Measurements from ENCODE around the gene ATG3.
"Not testable (repeated sequence)": the region's sequence is repeated elsewhere in the genome, so short reads cannot be mapped to it uniquely, and the experiment has no call there.

Gene ATG3

DNA sequence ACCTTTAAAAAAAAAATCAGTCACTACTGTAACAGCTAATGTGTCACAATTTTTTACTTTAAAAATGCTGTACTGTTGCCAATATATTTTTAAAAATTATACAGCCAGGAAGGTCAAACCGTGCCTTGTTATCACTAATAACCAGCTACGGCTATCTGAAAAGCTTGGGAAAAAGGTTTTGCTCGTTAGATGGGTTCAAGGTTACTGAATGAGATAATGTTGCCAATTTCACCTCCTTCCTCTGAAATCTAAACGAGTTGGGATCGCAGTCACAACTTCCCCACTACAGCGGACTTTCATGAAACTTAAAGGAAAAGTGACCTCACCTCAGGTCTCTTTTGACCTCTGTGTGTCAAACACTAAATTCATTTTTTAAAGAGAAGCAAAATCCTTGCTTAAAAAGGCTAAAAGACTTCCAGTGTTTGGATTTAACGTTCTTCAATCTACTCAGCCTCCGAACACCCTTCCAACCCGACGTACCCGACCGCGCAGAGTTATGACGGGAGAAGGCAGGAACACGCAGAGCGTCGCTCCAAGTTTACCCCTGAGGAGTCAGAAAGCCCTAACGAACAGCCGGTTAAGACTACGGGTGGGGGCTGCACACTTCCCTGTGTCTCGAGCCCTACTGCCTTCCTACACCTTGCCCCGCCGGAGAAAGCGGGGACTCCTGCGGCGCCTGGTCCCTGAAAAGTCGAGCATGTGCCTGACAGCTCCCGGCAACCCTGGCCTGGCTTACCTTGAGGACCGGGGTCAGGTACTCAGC lies 860 bp downstream of the ATG3 start:
- DNase-seq, result peak in 6 of 14 donors; percentile 46 to 83 (median 73)

DNA sequence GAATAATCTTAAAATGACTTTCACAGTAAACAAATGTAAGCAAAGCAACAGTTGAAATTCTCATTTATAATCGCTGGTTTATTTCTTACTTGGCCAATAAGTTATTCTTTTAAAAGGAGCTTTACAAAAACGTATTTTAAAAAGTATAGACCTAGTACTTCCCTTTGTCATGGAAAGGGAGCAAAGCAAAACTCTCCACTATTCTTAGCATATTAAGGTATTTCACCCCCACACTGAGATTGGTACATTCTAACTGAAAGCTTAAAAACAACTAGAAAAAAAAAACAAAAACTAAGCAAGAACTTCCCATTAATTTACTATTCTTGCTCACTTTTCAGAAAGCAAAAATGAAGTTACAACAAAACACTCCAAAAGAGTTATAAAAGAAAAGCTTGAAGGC lies 1.5 kb downstream of the ATG3 start:
- no peak for DNase-seq

DNA sequence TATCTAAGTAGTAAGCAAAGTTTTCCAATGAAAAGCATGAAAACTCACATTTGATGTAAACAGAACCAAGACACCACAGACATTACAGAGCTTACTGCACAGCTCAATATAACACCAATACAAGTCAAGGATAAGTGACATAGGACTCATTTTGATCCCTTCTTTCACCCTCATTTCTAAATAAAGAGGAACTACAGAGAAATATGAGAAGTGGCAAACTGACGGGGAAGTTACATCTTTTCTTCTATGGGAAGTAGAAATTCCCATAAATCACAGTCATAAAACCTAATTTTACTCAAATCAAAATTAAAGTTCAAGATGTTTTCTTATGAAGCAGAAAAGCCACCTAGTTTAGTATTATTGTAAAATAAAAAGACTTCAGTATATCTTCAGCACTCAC lies 3.8 kb downstream of the ATG3 start:
- no peak for DNase-seq

DNA sequence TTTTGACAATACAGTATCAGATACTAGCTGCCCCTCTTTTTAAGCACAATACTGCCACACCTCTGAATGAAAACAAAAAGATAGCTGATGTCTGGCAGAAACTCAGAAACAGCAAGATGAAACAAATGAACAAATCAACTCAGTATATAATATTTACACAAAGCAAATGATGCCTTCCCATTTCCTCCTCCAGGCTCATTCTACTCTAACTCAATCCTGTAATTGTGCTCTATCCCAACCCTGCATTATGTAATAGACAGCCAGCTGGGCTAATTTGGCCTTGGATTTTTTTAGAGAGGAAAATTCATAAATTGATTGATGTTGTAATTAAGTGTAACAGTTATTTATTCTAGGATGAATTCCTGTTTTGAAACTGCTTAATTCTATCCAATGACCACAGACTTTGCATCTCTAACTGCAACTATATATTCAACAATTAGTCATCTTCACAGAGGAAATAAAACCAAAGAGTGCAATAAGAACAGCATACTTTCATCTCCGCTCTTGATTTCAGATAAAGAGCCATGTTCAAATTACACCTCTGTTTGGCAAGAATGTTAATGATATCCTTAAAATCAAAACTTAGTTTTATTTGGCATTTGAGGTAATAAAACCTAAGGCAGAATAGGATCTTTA lies 6.1 kb downstream of the ATG3 start:
- DNase-seq, result no peak

DNA sequence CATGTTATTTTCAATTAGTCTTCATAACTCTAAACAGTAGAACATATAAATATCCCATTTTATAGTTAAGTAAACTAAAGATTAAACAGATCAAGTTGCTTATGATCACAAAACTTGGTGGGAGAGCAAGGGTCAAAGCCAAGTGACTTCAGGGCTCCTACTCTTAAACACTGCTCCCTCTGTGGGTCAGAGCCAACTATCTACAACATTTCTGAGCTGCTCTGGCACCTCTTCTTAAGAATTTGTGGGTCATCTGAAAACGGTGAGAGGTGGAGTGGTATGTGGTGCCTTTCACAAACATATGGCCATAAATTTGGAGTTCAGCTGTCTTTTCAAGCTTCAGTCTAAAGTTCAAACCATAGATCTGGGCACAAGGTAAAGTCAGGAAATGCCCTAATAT lies 10.9 kb downstream of the ATG3 start:
- DNase-seq, result no peak

DNA sequence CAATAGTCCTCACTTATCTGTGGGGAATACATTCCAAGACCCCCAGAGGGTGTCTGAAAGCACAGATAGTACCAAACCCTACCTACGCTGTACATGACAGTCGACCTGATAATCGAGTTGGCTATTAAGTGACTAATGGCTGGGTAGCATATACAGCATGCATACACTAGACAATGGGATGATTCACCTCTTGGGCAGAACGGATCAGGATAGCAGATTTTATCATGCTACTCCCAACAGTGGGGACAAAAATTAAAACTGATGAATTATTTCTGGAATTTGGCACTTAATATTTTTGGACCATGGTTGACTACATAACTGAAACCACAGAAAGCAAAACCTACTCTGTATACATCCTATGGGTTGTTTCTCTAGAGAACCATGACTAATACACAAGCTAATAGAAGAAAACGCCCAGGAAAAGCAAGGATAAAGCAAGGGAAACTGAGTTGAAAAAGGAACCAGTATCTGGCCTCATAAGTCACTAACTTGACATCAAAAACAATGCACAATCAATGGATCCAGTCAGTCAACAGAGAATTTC lies 15.5 kb downstream of the ATG3 start:
- DNase-seq, result no peak

DNA sequence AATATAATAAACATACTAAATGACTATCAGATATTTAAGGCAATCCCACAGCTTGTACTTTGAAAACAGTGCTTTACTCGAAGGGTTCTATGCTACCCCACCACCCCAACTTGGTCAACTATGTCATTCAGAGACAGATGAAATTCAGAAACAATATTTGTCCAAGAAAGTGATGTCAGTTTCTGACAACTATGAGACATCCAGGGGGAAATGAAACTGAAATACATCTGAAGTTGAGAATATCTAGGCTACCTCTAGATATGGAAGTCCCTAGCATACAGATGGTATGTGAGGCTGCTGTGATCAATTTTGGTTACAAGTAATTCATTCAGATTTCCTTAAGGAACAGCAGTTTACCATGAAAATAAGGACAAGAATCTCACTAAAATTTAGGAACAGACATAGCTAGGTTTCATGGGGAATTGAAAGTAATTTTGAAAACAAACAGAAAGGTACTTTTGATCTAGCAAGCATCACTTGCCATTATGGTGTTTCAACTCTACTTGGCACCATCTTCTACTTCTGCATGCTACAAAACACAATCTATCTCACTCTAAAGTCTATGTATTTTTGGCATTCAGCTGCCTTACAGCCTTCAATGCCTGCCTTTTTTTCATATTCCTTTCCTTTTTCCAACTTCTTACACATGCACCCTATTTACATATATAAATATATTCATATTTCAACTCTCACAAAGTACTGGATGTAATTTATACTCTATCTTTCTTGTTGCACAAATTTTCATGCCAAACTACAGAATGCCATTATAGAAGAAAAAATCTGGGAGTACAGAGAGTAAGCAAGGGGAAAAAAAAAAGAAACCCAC lies 21.7 kb downstream of the ATG3 start:
- DNase-seq, result no peak

DNA sequence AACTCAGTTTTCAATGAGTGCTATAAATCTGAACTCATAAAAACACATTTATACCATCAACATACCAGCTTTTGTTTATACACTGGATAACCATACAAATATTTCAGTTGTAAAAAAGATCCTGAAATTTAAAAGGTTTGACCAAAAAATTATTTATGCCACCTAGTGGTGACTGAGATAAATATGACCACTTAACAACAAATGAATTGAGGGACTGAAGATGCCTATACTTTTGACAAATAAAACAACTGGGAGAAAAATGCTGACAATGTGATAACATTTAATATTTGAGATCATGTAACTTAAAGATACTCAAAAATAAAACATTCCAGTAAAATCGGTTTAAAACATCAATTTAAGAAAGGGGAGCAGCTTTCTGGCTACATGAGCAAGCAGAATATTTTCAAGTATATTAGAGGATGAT lies 30.4 kb downstream of the ATG3 start:
- peak in 1 of 14 donors; percentile 13 for DNase-seq

DNA sequence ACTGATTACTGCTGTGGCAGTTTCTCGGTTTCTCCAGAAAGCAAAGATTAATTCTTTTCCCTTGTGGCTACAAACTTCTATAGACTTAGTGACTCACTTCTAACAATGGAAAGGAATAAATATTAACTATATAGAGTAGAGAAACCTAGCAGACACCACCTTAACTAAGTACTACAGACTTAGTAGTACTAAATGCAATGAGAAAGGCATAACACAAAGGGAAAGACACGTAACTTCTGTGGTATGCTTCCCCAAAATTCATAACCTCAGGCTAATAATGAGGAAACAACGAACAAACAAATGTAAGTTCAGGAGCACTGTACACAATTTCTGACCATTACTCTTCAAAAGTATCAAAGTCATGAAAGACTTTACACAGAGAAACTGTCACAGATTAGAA lies 31.2 kb downstream of the ATG3 start:
- DNase-seq, result no peak

DNA sequence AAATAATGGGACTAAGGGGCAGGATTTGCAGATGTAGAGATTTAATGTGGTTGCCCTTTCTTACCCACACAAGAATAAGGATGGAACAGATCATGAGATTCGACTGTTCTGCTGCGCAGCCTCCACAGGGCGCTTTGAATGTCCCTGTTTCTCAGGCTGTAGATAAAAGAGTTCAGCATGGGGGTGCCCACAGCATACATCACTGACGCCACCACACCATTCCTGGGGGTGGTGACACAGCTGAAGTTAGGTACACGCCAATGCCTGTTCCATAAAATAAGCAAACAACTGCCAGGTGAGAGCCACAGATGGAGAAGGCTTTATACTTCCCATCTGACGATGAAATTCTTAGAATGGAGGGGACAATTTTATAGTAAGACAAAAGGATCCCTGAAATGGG lies 37.6 kb downstream of the ATG3 start:
- DNase-seq, result not testable (repeated sequence)

DNA sequence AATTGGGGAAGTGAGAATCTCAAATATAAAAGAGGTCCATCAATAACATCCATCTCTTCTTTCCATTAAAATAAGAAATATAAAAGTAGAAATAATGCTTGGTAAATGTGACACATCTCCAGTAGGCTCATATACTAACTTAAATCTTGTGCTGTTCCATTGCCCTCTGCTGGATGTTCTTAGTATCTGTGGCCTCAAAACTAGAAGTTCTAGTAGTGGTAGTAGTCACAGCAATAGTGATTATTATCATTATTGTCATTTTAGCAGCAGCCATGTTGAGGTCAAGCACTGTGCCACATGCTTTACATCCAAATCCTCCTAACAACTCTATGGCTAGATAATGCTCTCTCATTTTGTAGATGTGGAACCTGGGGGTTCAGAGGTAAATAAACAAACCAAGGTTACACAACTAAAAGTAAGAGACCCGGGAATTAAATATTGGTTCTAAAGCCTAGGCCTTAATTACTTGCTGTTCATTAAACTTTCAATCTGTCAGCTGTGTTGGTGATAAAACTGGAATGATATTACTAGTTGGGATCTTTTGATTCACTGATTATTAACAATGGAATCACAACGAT lies 42.2 kb downstream of the ATG3 start:
- peak in 2 of 14 donors; percentile 8 to 9 for DNase-seq

DNA sequence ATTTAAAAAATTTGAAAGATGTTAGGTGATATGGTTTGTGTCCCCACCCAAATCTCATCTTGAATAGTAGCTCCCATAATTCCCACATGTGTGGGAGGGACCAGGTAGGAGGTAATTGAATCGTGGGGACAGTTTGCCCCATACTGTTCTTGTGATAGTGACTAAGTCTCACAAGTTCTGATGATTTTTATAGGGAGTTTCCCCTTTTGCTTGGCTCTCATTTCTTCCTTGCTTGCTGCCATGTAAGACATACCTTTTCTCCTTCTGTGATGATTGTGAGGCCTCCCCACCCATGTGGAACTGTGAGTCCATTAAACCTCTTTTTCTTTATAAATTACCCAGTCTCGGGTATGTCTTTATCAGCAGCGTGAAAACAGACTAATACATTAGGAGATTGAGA lies 42.8 kb downstream of the ATG3 start:
- not testable (repeated sequence) for DNase-seq

DNA sequence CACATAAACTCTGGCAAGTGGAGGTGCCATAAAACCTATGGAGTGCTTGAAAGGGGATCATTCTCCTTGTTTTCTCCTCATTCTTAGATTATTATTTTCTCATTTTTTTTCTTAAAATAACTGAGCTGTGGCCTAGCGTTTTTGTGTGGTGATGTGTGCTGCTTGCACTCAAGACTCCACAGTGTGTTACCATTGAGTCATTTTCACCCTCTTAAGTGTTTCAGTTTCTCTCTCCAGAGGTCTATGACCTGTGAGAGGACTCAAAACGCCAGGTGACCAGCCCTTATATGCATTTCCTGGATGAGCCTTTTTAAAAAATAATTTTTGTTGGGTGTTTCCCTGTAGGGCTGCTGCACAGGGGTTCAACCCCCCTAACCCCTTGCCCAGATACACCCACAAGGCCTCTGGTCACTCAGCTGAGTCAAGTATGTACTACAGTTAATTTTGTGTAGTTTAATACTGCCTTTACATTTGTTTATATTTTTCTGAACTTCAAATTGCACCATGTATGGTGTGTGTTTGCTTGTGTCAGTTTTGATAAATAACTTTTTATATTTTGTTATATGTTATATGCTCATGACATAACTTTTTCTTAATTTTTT lies 47.1 kb downstream of the ATG3 start:
- no peak for DNase-seq

DNA sequence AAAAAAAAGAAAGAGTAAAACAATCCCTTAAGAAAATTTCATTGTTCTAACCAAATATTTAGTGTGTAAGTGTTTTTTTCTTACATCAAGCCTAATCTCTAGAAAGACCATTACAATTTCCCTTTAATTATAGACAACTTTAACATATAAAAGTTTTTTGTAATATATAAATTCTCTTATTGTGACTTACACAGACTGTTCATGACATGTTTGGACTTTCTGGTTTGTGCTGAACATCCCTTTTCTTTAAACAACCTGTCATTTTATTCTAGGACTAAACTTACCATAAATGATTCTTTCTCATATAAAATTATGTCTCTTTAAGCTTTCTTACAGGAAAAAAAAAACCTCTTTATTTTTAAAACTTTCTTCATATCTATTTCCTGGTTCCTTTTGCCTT lies 49.4 kb downstream of the ATG3 start:
- DNase-seq, result no peak

DNA sequence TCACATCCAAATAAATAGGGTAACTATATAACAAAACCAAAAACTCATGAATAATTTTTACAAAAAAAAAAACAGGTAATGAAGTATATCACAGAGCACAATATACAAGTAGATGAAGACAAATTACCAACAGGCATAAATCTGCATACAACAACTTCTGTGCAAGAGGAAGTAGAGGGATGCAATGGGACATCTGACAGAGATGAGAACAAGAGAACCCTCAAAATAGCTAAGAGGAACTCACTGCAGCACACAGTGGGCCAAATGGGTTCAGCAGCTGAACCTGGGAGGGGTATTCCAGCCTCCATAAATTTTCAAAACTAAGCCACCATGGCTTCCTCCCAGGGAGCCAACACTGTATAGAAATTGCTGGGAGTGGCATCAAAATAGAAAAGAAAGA lies 52.9 kb downstream of the ATG3 start:
- DNase-seq, result no peak

DNA sequence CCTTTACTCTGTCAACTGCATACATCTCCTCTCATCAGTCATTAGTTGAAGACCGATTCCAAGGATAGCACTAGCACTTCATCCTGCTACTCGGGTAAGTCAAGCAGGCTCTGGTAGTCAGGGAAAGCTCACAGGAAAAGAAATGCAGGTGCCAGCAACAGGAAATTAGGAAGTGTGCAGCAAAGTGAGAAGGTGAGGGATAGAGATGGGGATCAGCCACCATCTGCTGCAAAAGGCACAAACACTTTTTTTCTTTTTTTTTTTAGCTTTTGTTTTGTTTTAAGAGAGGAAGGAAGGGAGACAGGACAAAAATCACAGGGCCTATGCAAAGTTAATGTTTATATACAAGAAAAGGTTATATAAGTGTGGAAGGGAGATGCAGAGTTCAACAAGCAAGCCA lies 53.5 kb downstream of the ATG3 start:
- no peak for DNase-seq

DNA sequence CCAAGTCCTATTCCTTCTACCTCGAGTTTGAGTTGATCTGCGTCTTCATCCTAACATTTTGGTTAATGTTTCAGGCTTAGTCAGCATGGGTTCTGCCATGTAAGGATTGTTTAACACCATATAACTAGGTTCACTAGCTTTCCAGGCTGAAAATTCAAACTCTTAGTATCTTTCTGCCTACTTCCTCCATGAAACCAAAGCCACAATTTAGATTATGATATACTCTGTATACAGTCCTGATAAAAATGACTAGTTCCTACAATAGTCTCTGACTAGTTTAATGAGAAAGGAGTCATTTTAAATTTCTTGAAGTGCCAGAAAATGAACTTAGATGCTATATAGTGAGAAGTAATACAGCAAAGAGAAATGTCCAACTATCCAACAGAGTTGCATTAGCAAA lies 55.9 kb downstream of the ATG3 start:
- DNase-seq, result no peak

DNA sequence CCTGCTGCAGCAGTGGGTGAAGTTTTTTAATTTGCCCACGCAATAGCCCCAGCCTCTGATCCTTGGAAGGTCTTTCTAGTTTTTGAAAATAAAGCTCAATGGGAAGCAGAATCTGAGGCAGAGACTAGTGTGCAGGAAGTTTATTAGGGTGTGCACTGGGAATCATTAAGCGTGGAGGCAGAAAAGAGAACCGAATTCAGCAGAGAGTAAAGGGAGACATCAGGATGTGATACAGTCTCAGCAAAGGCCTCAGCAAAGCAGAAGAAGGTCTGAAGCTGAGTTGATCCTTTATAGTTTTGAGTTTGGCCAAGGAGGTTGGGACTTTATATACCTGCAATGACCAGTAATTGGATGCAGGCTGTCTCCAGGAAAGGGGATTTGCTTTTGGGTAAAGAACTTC lies 57.6 kb downstream of the ATG3 start:
- no peak for DNase-seq

DNA sequence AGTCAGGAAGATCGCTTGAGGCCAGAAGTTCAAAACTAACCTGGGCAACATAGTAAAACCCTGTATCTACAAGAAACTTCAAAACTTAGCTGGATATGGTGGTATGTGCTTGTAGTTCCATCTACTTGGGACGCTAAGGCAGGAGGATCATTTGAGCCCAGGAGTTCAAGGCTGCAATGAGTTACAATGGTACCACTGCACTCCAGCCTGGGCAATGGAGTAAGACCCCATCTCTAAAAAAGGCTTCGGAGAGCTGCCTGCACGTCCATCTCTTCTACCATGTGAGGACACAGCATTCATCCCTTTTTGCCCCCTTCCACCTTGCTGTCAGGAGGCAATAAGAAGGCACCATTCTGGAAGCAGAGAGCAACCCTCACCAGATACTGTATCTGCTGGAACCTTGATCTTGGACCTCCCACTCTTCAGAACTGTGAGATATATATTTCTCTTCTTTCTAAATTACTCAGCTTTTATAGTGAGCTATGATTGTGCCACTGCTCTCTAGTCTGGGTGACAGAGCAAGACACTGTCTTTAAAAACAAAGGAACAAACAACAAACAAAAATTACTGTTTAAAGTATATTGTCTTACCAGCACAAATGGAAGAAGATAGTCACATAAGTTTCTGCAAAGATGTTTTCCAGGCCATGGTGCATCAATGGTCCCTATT lies 58.3 kb downstream of the ATG3 start:
- no peak for DNase-seq

DNA sequence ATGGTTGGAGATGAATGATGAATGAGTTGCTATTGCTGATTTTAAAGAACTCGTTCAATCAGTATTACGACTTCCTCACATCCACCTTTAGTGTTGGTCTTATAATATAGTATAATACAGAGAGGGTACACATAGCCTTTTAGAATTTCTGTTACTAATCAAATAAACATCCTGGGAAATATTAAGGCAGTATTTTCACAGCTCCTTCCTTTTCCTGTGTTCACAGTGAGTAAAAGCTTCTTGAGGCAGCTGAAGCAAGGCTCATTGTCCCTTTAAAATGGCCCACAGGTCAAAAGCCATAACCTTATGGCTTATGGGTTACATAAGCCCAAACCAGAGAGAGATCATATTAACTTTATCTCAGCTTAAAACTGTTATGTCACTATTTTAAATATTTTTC lies 61.1 kb downstream of the ATG3 start:
- no peak for DNase-seq

DNA sequence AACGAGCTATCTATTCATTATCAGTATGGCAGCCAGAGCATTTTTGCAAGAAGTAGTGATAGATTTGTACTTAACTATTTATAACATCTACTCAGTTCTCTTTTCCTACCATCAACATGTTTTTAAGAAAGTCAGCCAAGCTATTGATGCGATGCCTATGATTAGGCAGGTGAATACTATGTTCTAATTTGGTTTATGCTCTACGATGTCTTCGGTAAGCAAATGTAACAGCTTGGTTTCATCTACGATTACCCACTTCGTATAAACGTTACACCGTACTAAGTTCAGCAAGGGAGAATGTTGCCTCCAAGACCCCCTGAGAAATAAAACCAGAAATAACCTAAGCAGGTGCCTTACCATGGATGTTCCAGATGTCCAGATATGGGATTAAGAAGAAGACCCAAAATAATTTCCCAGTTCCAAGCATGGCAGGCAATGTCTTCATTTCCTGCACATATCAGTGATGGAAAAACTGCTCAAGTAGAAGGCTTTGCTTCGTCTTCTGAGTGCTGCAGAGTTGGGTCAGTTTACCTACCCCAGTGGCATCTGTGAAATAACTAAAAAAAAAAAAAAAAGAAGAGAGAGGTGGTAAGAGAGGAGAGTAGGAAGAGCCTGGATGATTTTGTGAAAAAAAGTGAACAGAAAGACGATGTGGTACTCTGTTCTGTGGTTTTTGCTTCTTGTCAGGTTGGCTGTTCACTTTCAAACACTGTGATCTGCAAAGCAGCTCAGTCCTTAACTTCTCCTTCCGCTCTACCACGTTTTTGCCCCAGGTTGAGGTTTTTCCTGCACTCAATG lies 62.6 kb downstream of the ATG3 start, which contains the start of gene BTLA:
TSS of gene BTLA (minus strand) at position 559 of the 798 bp plus-strand sequence. CDS start at position 445, 114 bp downstream.
- DNase-seq, result no peak
